H1 (cell line): ENCODE data around the gene AMIGO2.

ENCODE experiments used
- CBX8 ChIP-seq: fragments of 300-800, 300-1000 bp; sonication (generic); IDR thresholded peaks from 2 replicates; pipeline ENCODE4 v1.7.1; 2016; ENCODE audit warnings: low read depth, low read length, borderline replicate concordance
- EZH2 ChIP-seq: fragments of 200-600 bp; sonication (generic); IDR thresholded peaks from 2 replicates; pipeline ENCODE4 v1.7.1; 2012; ENCODE audit warnings: low read depth, mild to moderate bottlenecking, moderate library complexity, low read length, inconsistent platforms; ENCODE audit not compliant: severe bottlenecking
- POLR2A ChIP-seq, 2 experiments: IDR thresholded peaks; 1 replicate in 1 of 2; 2 replicates in 1 of 2; pipeline ENCODE4 v1.6.1; 2011; ENCODE audit warnings: low read depth in 2 of 2, low read length in 2 of 2, mild to moderate bottlenecking in 2 of 2; ENCODE audit errors: control extremely low read depth in 1 of 2
- YY1 ChIP-seq: IDR thresholded peaks from 2 replicates; pipeline ENCODE4 v1.6.1; 2011; ENCODE audit warnings: low read depth, mild to moderate bottlenecking, low read length
- TF ChIP-seq, protein P1 (sequence below): IDR thresholded peaks from 2 replicates; pipeline ENCODE4 v1.6.1; 2012; ENCODE audit warnings: inconsistent platforms
- TF ChIP-seq, protein P2 (sequence below), 3 experiments: IDR thresholded peaks; 1 replicate in 2 of 3; 2 replicates in 1 of 3; pipeline versions ENCODE4 v1.5.1 to v1.6.1; 2011; ENCODE audit warnings: low read length in 3 of 3, mild to moderate bottlenecking in 3 of 3, inconsistent platforms in 2 of 3, low read depth in 1 of 3, moderate library complexity in 1 of 3; ENCODE audit not compliant: insufficient read depth in 1 of 3; ENCODE audit errors: control extremely low read depth in 1 of 3

DNA sequence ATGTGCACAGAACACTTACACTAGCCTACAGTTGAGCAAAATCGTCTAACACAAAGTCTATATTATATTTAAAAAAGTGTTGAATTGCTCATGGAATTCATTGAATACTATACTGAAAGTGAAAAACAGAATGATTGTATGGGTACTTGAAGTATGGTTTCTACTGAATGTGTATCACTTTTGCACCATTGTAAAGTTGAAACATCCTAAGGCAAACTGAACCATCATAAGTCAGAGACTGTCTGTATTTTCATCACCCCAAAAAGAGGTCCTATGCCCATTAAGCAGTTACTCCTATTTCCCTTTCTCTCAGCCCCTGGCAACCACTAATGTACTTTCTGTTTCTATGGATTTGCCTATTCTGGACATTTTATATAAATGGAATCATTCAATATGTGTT lies 4.4 kb upstream of the AMIGO2 start:
- no peak for TF ChIP-seq POLR2A (IDR thresholded peaks at IDR 0.05; ENCODE audit: control extremely low read depth in 1 of 2, low read depth in 2 of 2, low read length in 2 of 2)
- TF ChIP-seq, protein P1, sequence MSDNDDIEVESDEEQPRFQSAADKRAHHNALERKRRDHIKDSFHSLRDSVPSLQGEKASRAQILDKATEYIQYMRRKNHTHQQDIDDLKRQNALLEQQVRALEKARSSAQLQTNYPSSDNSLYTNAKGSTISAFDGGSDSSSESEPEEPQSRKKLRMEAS: no peak
- no peak for TF ChIP-seq EZH2
- no peak for TF ChIP-seq CBX8
- TF ChIP-seq, protein P2, sequence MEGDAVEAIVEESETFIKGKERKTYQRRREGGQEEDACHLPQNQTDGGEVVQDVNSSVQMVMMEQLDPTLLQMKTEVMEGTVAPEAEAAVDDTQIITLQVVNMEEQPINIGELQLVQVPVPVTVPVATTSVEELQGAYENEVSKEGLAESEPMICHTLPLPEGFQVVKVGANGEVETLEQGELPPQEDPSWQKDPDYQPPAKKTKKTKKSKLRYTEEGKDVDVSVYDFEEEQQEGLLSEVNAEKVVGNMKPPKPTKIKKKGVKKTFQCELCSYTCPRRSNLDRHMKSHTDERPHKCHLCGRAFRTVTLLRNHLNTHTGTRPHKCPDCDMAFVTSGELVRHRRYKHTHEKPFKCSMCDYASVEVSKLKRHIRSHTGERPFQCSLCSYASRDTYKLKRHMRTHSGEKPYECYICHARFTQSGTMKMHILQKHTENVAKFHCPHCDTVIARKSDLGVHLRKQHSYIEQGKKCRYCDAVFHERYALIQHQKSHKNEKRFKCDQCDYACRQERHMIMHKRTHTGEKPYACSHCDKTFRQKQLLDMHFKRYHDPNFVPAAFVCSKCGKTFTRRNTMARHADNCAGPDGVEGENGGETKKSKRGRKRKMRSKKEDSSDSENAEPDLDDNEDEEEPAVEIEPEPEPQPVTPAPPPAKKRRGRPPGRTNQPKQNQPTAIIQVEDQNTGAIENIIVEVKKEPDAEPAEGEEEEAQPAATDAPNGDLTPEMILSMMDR (IDR thresholded peaks at IDR 0.05; ENCODE audit: control extremely low read depth in 1 of 3, insufficient read depth in 1 of 3, low read depth in 1 of 3, low read length in 3 of 3): no peak
- TF ChIP-seq YY1: no peak
